Bronchial epithelial cell (primary cell): Measurements from ENCODE around the gene NLGN1. TPM values are rescaled to one million over a fixed set of nuclear protein-coding genes. Genes with fewer than 3 reads are reported as not detected.

Experiments
- DNase-seq: peaks from one replicate; pipeline ENCODE4 v3.0.0-alpha.2; 2010; ENCODE audit warnings: low read depth
- FAIRE-seq: peaks from 2 replicates; lab custom pipeline; 2011; peaks lifted over from hg19 to GRCh38; lab: Jason Lieb, UNC
- H3K27me3 ChIP-seq: 2 replicates; pipeline ENCODE4 v1.5.1; 2011; ENCODE audit warnings: low read length; ENCODE audit not compliant: control insufficient read depth, insufficient read depth
- H3K36me3 ChIP-seq: 2 replicates; pipeline ENCODE4 v1.5.1; 2011; ENCODE audit warnings: low read length; ENCODE audit not compliant: control insufficient read depth, insufficient read depth
- H3K4me3 ChIP-seq: 2 replicates; pipeline ENCODE4 v1.5.1; 2011; ENCODE audit warnings: mild to moderate bottlenecking, low read depth, low read length, control low read depth
- CTCF ChIP-seq: IDR thresholded peaks from 2 replicates; pipeline ENCODE4 v1.5.1; 2011; ENCODE audit warnings: mild to moderate bottlenecking, moderate library complexity, low read length, control low read depth, inconsistent platforms; ENCODE audit not compliant: insufficient read depth, severe bottlenecking
- total RNA-seq: library from RNA; depleted of rRNA; stranded (reverse); fragments of >200 nt; gene quantifications from 2 replicates; pipeline ENCODE4 v1.2.1, GENCODE V29; 2014

NLGN1 gene
- total RNA-seq, 1 donor from 2014 or later: under 0.01 TPM

- no peak for TF ChIP-seq CTCF
- DNase-seq (no peak), FAIRE-seq (no peak)
- Histone ChIP-seq H3K4me3 (no peak overlapping the region), H3K36me3 (no peaks in the 10 kb centered on the region), H3K27me3 (no peaks in the 10 kb centered on the region)
These were observed 376.3 kb downstream of the NLGN1 start for GRCh38 chr3:173773800-173774199.

- H3K36me3 ChIP-seq: no peaks in the 10 kb centered on the region
- H3K4me3 ChIP-seq: no peak overlapping the region
- TF ChIP-seq CTCF: no peak
- DNase-seq: no peak
- FAIRE-seq: no peak
- H3K27me3 ChIP-seq: no peaks in the 10 kb centered on the region
These were observed 376.8 kb downstream of the NLGN1 start for GRCh38 chr3:173774294-173774693.

GRCh38 chr3:173778251-173778650 lies 380.7 kb downstream of the NLGN1 start:
- DNase-seq (no peak), FAIRE-seq (no peak)
- H3K27me3 ChIP-seq: no peaks in the 10 kb centered on the region
- H3K36me3 ChIP-seq: no peaks in the 10 kb centered on the region
- H3K4me3 ChIP-seq: no peak overlapping the region
- no peak for TF ChIP-seq CTCF

GRCh38 chr3:173780067-173780466 lies 382.5 kb downstream of the NLGN1 start:
- Histone ChIP-seq H3K4me3 (no peak overlapping the region), H3K27me3 (no peaks in the 10 kb centered on the region), H3K36me3 (no peaks in the 10 kb centered on the region)
- FAIRE-seq (no peak), DNase-seq (no peak)
- TF ChIP-seq CTCF: no peak

GRCh38 chr3:173785004-173785403 lies 387.5 kb downstream of the NLGN1 start:
- no peak for FAIRE-seq
- TF ChIP-seq CTCF: no peak
- Histone ChIP-seq H3K4me3 (no peak overlapping the region), H3K27me3 (no peaks in the 10 kb centered on the region), H3K36me3 (no peaks in the 10 kb centered on the region)
- no peak for DNase-seq

GRCh38 chr3:173789530-173790162 lies 392.1 kb downstream of the NLGN1 start:
- no peaks in the 10 kb centered on the region for H3K27me3 ChIP-seq
- no peak overlapping the region for H3K4me3 ChIP-seq
- H3K36me3 ChIP-seq: no peaks in the 10 kb centered on the region
- TF ChIP-seq CTCF: no peak
- FAIRE-seq (no peak), DNase-seq (peak; percentile 64)
